Caco-2 (cell line): ENCODE data around the gene CEP192. TPM values are rescaled to one million over a fixed set of nuclear protein-coding genes. Genes with fewer than 3 reads are reported as not detected.

Source experiments
- BruUV-seq: library from RNA; stranded (reverse); fragments of 400-500 nt; replicated peaks from 2 replicates; lab custom pipeline; 2021; lab: Mats Ljungman, UMichigan
- CTCF ChIA-PET: fragments of 300-600 bp; sonication (Branson Sonifier 250); formaldehyde crosslinking; loops from one replicate; lab custom pipeline; 2022; ENCODE audit warnings: antibody characterized with exemption; lab: Charles Lee
- POLR2A ChIA-PET: fragments of 300-600 bp; sonication (Branson Sonifier 250); formaldehyde crosslinking; loops from one replicate; lab custom pipeline; 2022; ENCODE audit warnings: antibody characterized with exemption; lab: Charles Lee
- DNase-seq, 2 experiments: peaks; one replicate each; pipeline versions ENCODE4 v3.0.0 to v3.0.0-alpha.2; 2020 to 2022
- H3K27me3 ChIP-seq: replicated peaks from 2 replicates; pipeline ENCODE4 v1.6.0; 2011; ENCODE audit warnings: low read length; ENCODE audit not compliant: control insufficient read depth, insufficient read depth
- H3K36me3 ChIP-seq: 2 replicates; pipeline ENCODE4 v1.5.1; 2011; ENCODE audit warnings: low read length; ENCODE audit not compliant: control insufficient read depth, insufficient read depth
- H3K4me1 ChIP-seq: fragments of 250-450 bp; sonication (Bioruptor Pico); 2 replicates; pipeline ENCODE4 v1.5.1; 2020; ENCODE audit warnings: mild to moderate bottlenecking
- H3K4me3 ChIP-seq: 2 replicates; pipeline ENCODE4 v1.5.1; 2011; ENCODE audit warnings: low read depth, mild to moderate bottlenecking, control low read depth, low read length
- H3K9me3 ChIP-seq: fragments of 250-450 bp; sonication (Bioruptor Pico); 2 replicates; pipeline ENCODE4 v1.5.1; 2020; ENCODE audit warnings: mild to moderate bottlenecking, moderate library complexity
- H3K27ac Mint-ChIP-seq: one replicate; pipeline ENCODE4 v1.8.0; 2022; ENCODE audit warnings: mixed read lengths; ENCODE audit not compliant: unreplicated experiment
- H3K27me3 Mint-ChIP-seq: one replicate; pipeline ENCODE4 v1.8.0; 2022; ENCODE audit warnings: mixed read lengths; ENCODE audit not compliant: insufficient read depth, unreplicated experiment
- H3K36me3 Mint-ChIP-seq: one replicate; pipeline ENCODE4 v1.8.0; 2022; ENCODE audit warnings: mild to moderate bottlenecking, mixed read lengths; ENCODE audit not compliant: insufficient read depth, unreplicated experiment
- H3K4me1 Mint-ChIP-seq: one replicate; pipeline ENCODE4 v1.8.0; 2022; ENCODE audit warnings: low read depth, mixed read lengths; ENCODE audit not compliant: unreplicated experiment
- H3K4me3 Mint-ChIP-seq: one replicate; pipeline ENCODE4 v1.8.0; 2022; ENCODE audit warnings: mild to moderate bottlenecking, moderate library complexity, mixed read lengths; ENCODE audit not compliant: unreplicated experiment
- H3K9me3 Mint-ChIP-seq: one replicate; pipeline ENCODE4 v1.8.0; 2022; ENCODE audit warnings: mixed read lengths; ENCODE audit not compliant: unreplicated experiment
- CTCF ChIP-seq, 2 experiments: fragments of 200-600 bp in 1 of 2; IDR thresholded peaks; 1 replicate in 1 of 2; 2 replicates in 1 of 2; pipeline versions ENCODE4 v1.5.1 to v1.8.0; 2011 to 2022; ENCODE audit warnings: antibody characterized with exemption in 1 of 2, control low read depth in 1 of 2, inconsistent platforms in 1 of 2, low read depth in 1 of 2, low read length in 1 of 2, mild to moderate bottlenecking in 1 of 2, moderate library complexity in 1 of 2; ENCODE audit not compliant: insufficient read depth in 1 of 2, severe bottlenecking in 1 of 2, unreplicated experiment in 1 of 2
- intact Hi-C: fragments of 100-400 bp; cut with micrococcal nuclease; formaldehyde crosslinking; loops from one replicate; pipeline ENCODE4 v1.10.0; 2022; ENCODE audit not compliant: unreplicated experiment
- total RNA-seq: library from RNA; stranded (reverse); gene quantifications from 2 replicates; pipeline ENCODE4 v1.2.3, GENCODE V29; 2022

Gene CEP192
- total RNA-seq, 1 experiment from 2014 or later = 33.5 TPM

- Histone ChIP-seq H3K27me3 (no peaks in the 10 kb centered on the region), H3K4me1 (peaks cover 5% of the 10 kb centered on the region; the same call in 1 of the 2 replicates), H3K36me3 (peaks cover 4% of the 10 kb centered on the region; the same call in 1 of the 2 replicates), H3K4me3 (no peak overlapping the region), H3K9me3 (no peaks in the 10 kb centered on the region)
- H3K27ac Mint-ChIP-seq = no peak overlapping the region
- peaks cover 6% of the 10 kb centered on the region for H3K4me1 Mint-ChIP-seq
- peaks cover 80% of the 10 kb centered on the region for H3K36me3 Mint-ChIP-seq
- BruUV-seq = no TSS peak
- ChIA-PET CTCF (no interaction called here), POLR2A (interaction anchor here (0.6 kb wide), 1 partner anchor 185 kb away, joined by 3 read pairs; no protein-coding TSS in a partner anchor)
- intact Hi-C loops = no loop called here
- no peaks in the 10 kb centered on the region for H3K9me3 Mint-ChIP-seq
- no peaks in the 10 kb centered on the region for H3K27me3 Mint-ChIP-seq
- no peak for TF ChIP-seq CTCF (IDR thresholded peaks at IDR 0.05; ENCODE audit: insufficient read depth in 1 of 2, low read depth in 1 of 2, low read length in 1 of 2, severe bottlenecking in 1 of 2, unreplicated experiment in 1 of 2)
- H3K4me3 Mint-ChIP-seq = no peak overlapping the region
- DNase-seq = no peak
Measured at GRCh38 chr18:12960853-12961397, 30.2 kb upstream of the CEP192 start.

- Mint-ChIP-seq H3K9me3 (no peaks in the 10 kb centered on the region), H3K4me3 (no peak overlapping the region), H3K36me3 (peaks cover 85% of the 10 kb centered on the region), H3K4me1 (peaks cover 6% of the 10 kb centered on the region), H3K27me3 (no peaks in the 10 kb centered on the region), H3K27ac (no peak overlapping the region)
- POLR2A ChIA-PET = no interaction called here
- H3K27me3 ChIP-seq = no peaks in the 10 kb centered on the region
- H3K36me3 ChIP-seq = peaks cover 3% of the 10 kb centered on the region; the same call in 1 of the 2 replicates
- no peaks in the 10 kb centered on the region for H3K9me3 ChIP-seq
- intact Hi-C loops = no loop called here
- CTCF ChIA-PET = no interaction called here
- peaks cover 5% of the 10 kb centered on the region; the same call in 1 of the 2 replicates for H3K4me1 ChIP-seq
- no peak for DNase-seq
- no TSS peak for BruUV-seq
- no peak overlapping the region for H3K4me3 ChIP-seq
- no peak for TF ChIP-seq CTCF (IDR thresholded peaks at IDR 0.05; ENCODE audit: insufficient read depth in 1 of 2, low read depth in 1 of 2, low read length in 1 of 2, severe bottlenecking in 1 of 2, unreplicated experiment in 1 of 2)
Measured at GRCh38 chr18:12963069-12963468, 28.1 kb upstream of the CEP192 start.

GRCh38 chr18:12968115-12968514, 23.0 kb upstream of the CEP192 start:
- H3K4me1 ChIP-seq = no peaks in the 10 kb centered on the region
- intact Hi-C loops = no loop called here
- CTCF ChIA-PET = no interaction called here
- H3K9me3 Mint-ChIP-seq = no peaks in the 10 kb centered on the region
- no peaks in the 10 kb centered on the region for H3K9me3 ChIP-seq
- POLR2A ChIA-PET = no interaction called here
- DNase-seq = no peak
- no peaks in the 10 kb centered on the region for H3K27me3 ChIP-seq
- no peak overlapping the region for H3K4me3 Mint-ChIP-seq
- no peak for TF ChIP-seq CTCF (IDR thresholded peaks at IDR 0.05; ENCODE audit: insufficient read depth in 1 of 2, low read depth in 1 of 2, low read length in 1 of 2, severe bottlenecking in 1 of 2, unreplicated experiment in 1 of 2)
- H3K4me3 ChIP-seq = no peak overlapping the region
- no peak overlapping the region for H3K27ac Mint-ChIP-seq
- peaks cover 89% of the 10 kb centered on the region for H3K36me3 Mint-ChIP-seq
- peaks cover 3% of the 10 kb centered on the region; the same call in 1 of the 2 replicates for H3K36me3 ChIP-seq
- no peaks in the 10 kb centered on the region for H3K4me1 Mint-ChIP-seq
- H3K27me3 Mint-ChIP-seq = no peaks in the 10 kb centered on the region
- BruUV-seq = no TSS peak
